Peyer's patch (tissue), 4 donors: ENCODE measurements around the gene C3orf62. TPM values are rescaled to one million over a fixed set of nuclear protein-coding genes. Genes with fewer than 3 reads are reported as not detected.

ENCODE experiments used
- DNase-seq, 3 donors: peaks; one replicate each; pipeline ENCODE4 v3.0.0-alpha.2; 2017 to 2019
- H3K27ac ChIP-seq, 4 donors: fragments of 200-600 bp; sonication (generic); one replicate each; pipeline ENCODE4 v1.5.1; 2016 to 2019
- H3K27me3 ChIP-seq, 2 donors: fragments of 200-600 bp; sonication (generic); one replicate each; pipeline ENCODE4 v1.5.1; 2019
- H3K36me3 ChIP-seq, 3 donors: fragments of 200-600 bp; sonication (generic); one replicate each; pipeline ENCODE4 v1.5.1; 2016 to 2019
- H3K4me1 ChIP-seq, 4 donors: fragments of 200-600 bp; sonication (generic); one replicate each; pipeline ENCODE4 v1.5.1; 2016 to 2019
- H3K4me3 ChIP-seq, 4 donors: fragments of 200-600 bp; sonication (generic); 1 replicate in 3 of 4; 2 replicates in 1 of 4; pipeline ENCODE4 v1.5.1; 2016 to 2019; ENCODE audit warnings: mild to moderate bottlenecking in 1 of 4
- H3K9me3 ChIP-seq, 4 donors: fragments of 200-600 bp; sonication (generic); one replicate each; pipeline ENCODE4 v1.5.1; 2016 to 2019; ENCODE audit warnings: mild to moderate bottlenecking in 1 of 4
- POLR2A ChIP-seq, 2 donors: fragments of 450-650 bp; IDR thresholded peaks; one replicate each; pipeline ENCODE4 v1.5.1; 2017; ENCODE audit warnings: antibody characterized with exemption in 2 of 2, mild to moderate bottlenecking in 2 of 2, moderate library complexity in 2 of 2
- total RNA-seq, 4 donors: library from RNA; depleted of rRNA; stranded (reverse); fragments of >200 nt; gene quantifications; one replicate each; pipeline ENCODE4 v1.1.0, GENCODE V29; 2016
- TF ChIP-seq, protein P1 (sequence below), 6 experiments: fragments of 450-650 bp in 4 of 6; fragments of 200-600 bp in 2 of 6; sonication (generic) in 1 of 6; IDR thresholded peaks; one replicate each; pipeline ENCODE4 v1.5.1; 2017 to 2019; ENCODE audit warnings: antibody characterized with exemption in 6 of 6, mild to moderate bottlenecking in 3 of 6, moderate library complexity in 1 of 6

C3orf62 gene
- total RNA-seq, 4 donors from 2014 or later, result 4.4 to 24.8 (median 5.3) TPM

DNA sequence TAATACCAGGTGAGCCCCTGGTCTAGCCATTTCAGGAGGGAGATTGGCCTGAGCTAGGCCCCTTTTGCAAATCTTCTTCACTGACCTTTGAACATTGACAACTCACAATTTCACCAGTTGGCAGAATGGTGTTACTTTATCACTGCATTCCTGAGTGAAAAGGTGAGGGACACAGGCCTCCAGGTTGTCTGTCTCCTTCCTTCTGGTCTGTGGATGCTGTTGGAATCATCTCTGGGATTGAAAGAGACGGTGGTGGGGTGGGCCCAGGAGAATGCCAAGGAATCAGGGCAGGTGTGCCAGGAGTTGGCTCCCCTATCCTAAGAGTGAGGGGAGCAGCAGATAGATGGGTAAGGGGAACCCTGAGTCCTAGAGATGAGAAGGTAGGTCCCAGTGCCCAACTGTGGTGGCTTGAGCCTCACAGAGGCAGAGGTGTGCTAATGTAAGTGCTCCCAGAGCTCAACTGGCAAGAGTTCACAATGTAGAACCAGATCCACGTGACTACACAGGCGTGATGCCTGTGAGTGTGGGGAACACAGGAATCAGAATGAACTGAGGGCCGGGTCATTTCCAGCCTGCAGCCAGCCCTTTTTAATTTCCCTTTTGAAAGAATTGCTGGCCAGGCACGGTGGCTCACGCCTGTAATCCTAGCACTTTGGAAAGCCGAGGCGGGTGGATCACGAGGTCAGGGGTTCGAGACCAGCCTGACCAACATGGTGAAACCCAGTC lies 11.2 kb downstream of the C3orf62 start:
- Histone ChIP-seq H3K36me3 (no peaks in the 10 kb centered on the region), H3K27me3 (no peaks in the 10 kb centered on the region), H3K27ac (peak overlapping the region in 2 of 4 donors; percentile 16 to 19), H3K9me3 (no peaks in the 10 kb centered on the region), H3K4me3 (no peak overlapping the region), H3K4me1 (no peaks in the 10 kb centered on the region)
- TF ChIP-seq POLR2A (IDR thresholded peaks at IDR 0.05), result no peak
- TF ChIP-seq, protein P1, sequence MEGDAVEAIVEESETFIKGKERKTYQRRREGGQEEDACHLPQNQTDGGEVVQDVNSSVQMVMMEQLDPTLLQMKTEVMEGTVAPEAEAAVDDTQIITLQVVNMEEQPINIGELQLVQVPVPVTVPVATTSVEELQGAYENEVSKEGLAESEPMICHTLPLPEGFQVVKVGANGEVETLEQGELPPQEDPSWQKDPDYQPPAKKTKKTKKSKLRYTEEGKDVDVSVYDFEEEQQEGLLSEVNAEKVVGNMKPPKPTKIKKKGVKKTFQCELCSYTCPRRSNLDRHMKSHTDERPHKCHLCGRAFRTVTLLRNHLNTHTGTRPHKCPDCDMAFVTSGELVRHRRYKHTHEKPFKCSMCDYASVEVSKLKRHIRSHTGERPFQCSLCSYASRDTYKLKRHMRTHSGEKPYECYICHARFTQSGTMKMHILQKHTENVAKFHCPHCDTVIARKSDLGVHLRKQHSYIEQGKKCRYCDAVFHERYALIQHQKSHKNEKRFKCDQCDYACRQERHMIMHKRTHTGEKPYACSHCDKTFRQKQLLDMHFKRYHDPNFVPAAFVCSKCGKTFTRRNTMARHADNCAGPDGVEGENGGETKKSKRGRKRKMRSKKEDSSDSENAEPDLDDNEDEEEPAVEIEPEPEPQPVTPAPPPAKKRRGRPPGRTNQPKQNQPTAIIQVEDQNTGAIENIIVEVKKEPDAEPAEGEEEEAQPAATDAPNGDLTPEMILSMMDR (IDR thresholded peaks at IDR 0.05), result no peak
- DNase-seq, result no peak

DNA sequence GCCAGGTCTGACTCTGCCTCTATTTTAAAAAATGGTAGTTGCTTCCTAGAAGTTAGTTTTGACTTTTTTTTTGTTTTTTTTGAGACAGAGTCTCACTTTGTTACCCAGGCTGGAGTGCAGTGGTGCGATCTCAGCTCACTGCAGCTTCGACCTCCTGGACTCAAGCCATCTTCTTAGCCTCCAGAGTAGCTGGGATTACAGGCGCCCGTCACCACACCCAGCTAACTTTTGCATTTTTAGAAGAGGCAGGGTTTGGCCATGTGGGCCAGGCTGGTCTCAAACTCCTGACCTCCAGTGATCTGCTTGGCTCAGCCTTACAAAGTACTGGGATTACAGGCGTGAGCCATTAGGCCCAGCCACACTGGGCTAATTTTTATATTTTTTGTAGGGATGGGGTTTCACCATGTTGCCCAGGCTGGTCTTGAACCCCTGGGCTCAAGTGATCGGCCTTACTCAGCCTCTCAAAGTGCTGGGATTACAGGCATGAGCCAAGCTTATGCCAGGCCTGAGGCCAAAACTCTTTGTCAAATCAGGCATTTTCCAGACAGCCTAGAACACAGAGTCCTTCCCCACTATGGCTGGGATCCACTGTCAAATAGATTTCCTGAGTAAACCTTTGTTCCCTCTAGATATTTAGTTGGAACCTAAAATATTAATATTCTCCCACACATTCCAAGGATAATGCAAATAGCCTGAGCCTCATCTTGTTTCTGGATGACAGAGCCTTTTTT lies 13.7 kb downstream of the C3orf62 start:
- no peak overlapping the region for H3K4me3 ChIP-seq
- H3K36me3 ChIP-seq, result no peaks in the 10 kb centered on the region
- TF ChIP-seq POLR2A (IDR thresholded peaks at IDR 0.05), result no peak
- TF ChIP-seq, protein P1 (IDR thresholded peaks at IDR 0.05), result no peak
- H3K27ac ChIP-seq, result no peak overlapping the region
- no peak for DNase-seq
- H3K9me3 ChIP-seq, result no peaks in the 10 kb centered on the region
- no peaks in the 10 kb centered on the region for H3K27me3 ChIP-seq
- no peaks in the 10 kb centered on the region for H3K4me1 ChIP-seq

DNA sequence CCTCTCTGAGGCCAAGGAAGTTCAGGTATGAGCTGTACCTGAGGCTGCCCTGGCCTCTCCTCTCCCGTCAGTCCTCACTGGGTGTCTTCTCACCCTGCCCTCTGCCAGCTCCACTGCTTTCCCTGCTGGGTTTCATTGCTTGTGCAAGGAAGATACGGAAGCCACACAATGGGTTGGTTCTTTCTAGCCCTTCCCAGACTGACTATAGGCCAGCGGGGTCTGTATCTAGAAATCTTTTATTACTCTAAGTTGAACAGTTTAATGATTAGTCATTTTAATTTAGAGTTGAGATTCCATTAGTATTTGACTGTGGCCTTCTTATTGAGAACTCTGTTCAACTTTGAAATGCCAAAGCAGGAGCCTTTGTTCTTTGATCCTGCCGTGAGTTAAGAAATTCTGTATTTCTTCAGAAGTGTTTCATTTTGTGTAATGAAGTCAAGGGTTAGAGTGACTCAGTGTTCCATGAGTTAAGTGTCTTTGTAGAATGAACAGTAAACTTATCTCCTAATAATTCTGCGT lies 16.2 kb downstream of the C3orf62 start:
- Histone ChIP-seq H3K36me3 (no peaks in the 10 kb centered on the region), H3K27me3 (no peaks in the 10 kb centered on the region), H3K4me1 (no peaks in the 10 kb centered on the region), H3K9me3 (no peaks in the 10 kb centered on the region), H3K4me3 (no peak overlapping the region), H3K27ac (no peak overlapping the region)
- no peak for TF ChIP-seq POLR2A (IDR thresholded peaks at IDR 0.05)
- TF ChIP-seq, protein P1 (IDR thresholded peaks at IDR 0.05), result no peak
- peak in 1 of 3 donors; percentile 6 for DNase-seq

DNA sequence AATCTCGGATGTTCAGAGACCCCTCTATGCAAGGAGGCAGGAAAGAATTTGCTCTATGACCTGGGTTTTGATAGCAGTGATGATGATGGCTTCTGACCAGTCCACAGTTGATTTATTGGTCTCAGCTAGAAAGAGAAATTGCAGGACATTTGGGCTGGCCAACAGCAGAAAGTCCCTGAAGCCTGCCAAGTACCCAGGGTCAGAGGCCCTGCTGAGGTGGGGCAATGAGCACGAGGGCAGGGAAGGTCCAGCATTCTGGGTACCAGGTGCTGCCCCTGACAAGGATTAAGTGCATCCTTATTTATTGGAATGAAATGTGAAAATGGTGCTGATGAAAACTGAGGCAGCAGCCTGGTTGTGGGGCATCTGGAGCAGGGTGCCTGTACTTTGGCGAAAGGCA lies 19.8 kb downstream of the C3orf62 start:
- no peak overlapping the region for H3K27ac ChIP-seq

DNA sequence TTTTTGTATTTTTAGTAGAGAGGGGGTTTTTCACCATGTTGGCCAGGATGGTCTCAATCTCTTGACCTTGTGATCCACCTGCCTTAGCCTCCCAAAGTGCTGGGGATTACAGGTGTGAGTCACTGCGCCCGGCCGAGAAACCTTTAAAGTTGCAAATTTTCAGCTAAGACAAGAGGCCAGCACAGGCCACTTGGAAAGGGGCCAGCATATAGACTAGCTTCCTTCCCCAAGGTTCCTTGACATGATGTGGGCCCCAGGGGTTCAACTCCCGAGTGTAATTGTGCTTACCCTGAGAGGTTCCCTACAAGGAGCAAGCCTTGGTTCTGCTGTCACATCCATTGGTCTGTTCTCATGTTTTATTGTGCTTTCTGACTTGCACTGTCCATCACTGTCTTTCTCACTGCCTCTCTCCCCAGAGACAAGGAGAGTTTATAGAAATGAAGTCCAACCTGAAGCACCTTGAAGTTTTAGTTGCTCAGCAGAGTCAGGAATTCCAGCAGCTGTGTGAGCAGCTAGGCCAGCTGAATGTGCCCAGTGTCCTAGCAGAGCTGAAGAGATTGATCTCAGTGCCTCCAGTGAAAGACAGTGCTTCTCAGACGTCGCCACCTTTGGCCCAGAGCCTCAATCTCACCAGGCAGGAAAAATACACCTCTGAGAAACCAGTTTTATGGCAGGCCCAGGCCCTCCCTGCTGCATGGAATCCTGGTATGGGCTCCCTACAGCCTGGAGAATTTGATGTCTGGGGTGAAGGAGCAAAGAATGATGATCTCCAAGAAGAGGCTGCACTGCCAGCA lies 21.1 kb downstream of the C3orf62 start:
- Histone ChIP-seq H3K4me1 (no peaks in the 10 kb centered on the region), H3K4me3 (no peak overlapping the region), H3K36me3 (no peaks in the 10 kb centered on the region), H3K27me3 (no peaks in the 10 kb centered on the region), H3K27ac (no peak overlapping the region), H3K9me3 (no peaks in the 10 kb centered on the region)
- DNase-seq, result no peak
- TF ChIP-seq, protein P1 (IDR thresholded peaks at IDR 0.05), result no peak
- TF ChIP-seq POLR2A (IDR thresholded peaks at IDR 0.05), result no peak

More for the DNA sequence above, 19.8 kb downstream of the C3orf62 start:
- Histone ChIP-seq H3K27me3 (no peaks in the 10 kb centered on the region), H3K9me3 (no peaks in the 10 kb centered on the region), H3K4me3 (no peak overlapping the region), H3K36me3 (no peaks in the 10 kb centered on the region), H3K4me1 (no peaks in the 10 kb centered on the region)
- no peak for DNase-seq
- TF ChIP-seq, protein P1 (IDR thresholded peaks at IDR 0.05), result no peak
- no peak for TF ChIP-seq POLR2A (IDR thresholded peaks at IDR 0.05)
